Liver (tissue), 3 donors: ENCODE measurements around the gene NBEAL1.

Experiments
- CTCF ChIP-seq: fragments of 150-350 bp; IDR thresholded peaks from 2 replicates; pipeline ENCODE4 v1.5.1; 2017; ENCODE audit warnings: improper control_type of control experiment, low read depth, low read length; ENCODE audit not compliant: missing input control
- EGR1 ChIP-seq, 2 donors: IDR thresholded peaks; 2 replicates each; pipeline ENCODE4 v1.6.1; 2016 to 2018; ENCODE audit warnings: antibody characterized with exemption in 2 of 2, low read depth in 2 of 2
- donor health status: healthy.
- donor health status: healthy.

- no peak for TF ChIP-seq CTCF
- no peak for TF ChIP-seq EGR1 (IDR thresholded peaks at IDR 0.05; ENCODE audit: low read depth in 2 of 2)
Observed at GRCh38 chr2:203167751-203168150, 153.1 kb downstream of the NBEAL1 start.
